NCI-H2196 (cell line): ENCODE measurements around the gene AGAP1.

Experiments used
- DNase-seq: peaks from one replicate; lab custom pipeline; 2025; ENCODE audit not compliant: unreplicated experiment; lab: John Stamatoyannopoulos, UW

The AGAP1 gene

GRCh38 chr2:235970204-235971040 is 476.6 kb downstream of the AGAP1 start:
- no peak for DNase-seq

- no peak for DNase-seq
Measured at GRCh38 chr2:235976516-235976915, 482.7 kb downstream of the AGAP1 start.

GRCh38 chr2:235976956-235977355 is 483.1 kb downstream of the AGAP1 start:
- no peak for DNase-seq

- DNase-seq, result no peak
Measured at GRCh38 chr2:235977445-235977844, 483.6 kb downstream of the AGAP1 start.

GRCh38 chr2:235978022-235978421 is 484.2 kb downstream of the AGAP1 start:
- no peak for DNase-seq

GRCh38 chr2:235979037-235979436 is 485.2 kb downstream of the AGAP1 start:
- DNase-seq, result no peak

GRCh38 chr2:235979753-235980435 is 486.1 kb downstream of the AGAP1 start:
- no peak for DNase-seq

GRCh38 chr2:235981631-235982030 is 487.8 kb downstream of the AGAP1 start:
- no peak for DNase-seq

GRCh38 chr2:235983016-235983415 is 489.2 kb downstream of the AGAP1 start:
- no peak for DNase-seq

- no peak for DNase-seq
Measured at GRCh38 chr2:235984552-235984951, 490.7 kb downstream of the AGAP1 start.

- no peak for DNase-seq
Measured at GRCh38 chr2:235986361-235986760, 492.5 kb downstream of the AGAP1 start.

- no peak for DNase-seq
Measured at GRCh38 chr2:235988271-235989015, 494.6 kb downstream of the AGAP1 start.

- DNase-seq, result no peak
Measured at GRCh38 chr2:235989591-235989990, 495.7 kb downstream of the AGAP1 start.

- DNase-seq, result peak; percentile 55
Measured at GRCh38 chr2:235990344-235990743, 496.5 kb downstream of the AGAP1 start.

- no peak for DNase-seq
Measured at GRCh38 chr2:235992024-235992423, 498.2 kb downstream of the AGAP1 start.

GRCh38 chr2:235996419-235996818 is 502.6 kb downstream of the AGAP1 start:
- no peak for DNase-seq

- no peak for DNase-seq
Measured at GRCh38 chr2:235999011-235999410, 505.2 kb downstream of the AGAP1 start.

GRCh38 chr2:236001166-236001828 is 507.5 kb downstream of the AGAP1 start:
- no peak for DNase-seq

GRCh38 chr2:236001854-236002253 is 508.0 kb downstream of the AGAP1 start:
- DNase-seq, result no peak

GRCh38 chr2:236008006-236008405 is 514.2 kb downstream of the AGAP1 start:
- no peak for DNase-seq

GRCh38 chr2:236008857-236009256 is 515.0 kb downstream of the AGAP1 start:
- no peak for DNase-seq
